Measurements from ENCODE around the gene CAMKV. TPM values are rescaled to one million over a fixed set of nuclear protein-coding genes. Genes with fewer than 3 reads are reported as not detected.
A peak's percentile ranks its signal among the peaks of the same experiment; 100 is the strongest.

The CAMKV gene
- total and polyA plus RNA-seq, 12 donors = 0.27 to 1.5 (median 0.65) TPM; not detected in 4

GRCh38 chr3:49841806-49842205 lies 27.9 kb downstream of the CAMKV start:
- Histone ChIP-seq H3K4me3 (no peak overlapping the region), H3K27ac (no peak overlapping the region), H3K4me1 (replicated peaks in 1 of 2) (peaks cover 0 to 5% of the 10 kb centered on the region in 2 donors), H3K27me3 (no peaks in the 10 kb centered on the region), H3K36me3 (replicated peaks in 1 of 2) (no peaks in the 10 kb centered on the region), H3K9me3 (replicated peaks in 1 of 3) (no peaks in the 10 kb centered on the region)
- intact Hi-C loops (cut with DNase I) = no loop called here
- WGBS, 4 donors = 89 to 93% (median 92%) methylated on average over 3 to 7 of the region's 7 CpGs
- TF ChIP-seq POLR2A (IDR thresholded peaks at IDR 0.05) = no peak
- TF ChIP-seq, protein P1, sequence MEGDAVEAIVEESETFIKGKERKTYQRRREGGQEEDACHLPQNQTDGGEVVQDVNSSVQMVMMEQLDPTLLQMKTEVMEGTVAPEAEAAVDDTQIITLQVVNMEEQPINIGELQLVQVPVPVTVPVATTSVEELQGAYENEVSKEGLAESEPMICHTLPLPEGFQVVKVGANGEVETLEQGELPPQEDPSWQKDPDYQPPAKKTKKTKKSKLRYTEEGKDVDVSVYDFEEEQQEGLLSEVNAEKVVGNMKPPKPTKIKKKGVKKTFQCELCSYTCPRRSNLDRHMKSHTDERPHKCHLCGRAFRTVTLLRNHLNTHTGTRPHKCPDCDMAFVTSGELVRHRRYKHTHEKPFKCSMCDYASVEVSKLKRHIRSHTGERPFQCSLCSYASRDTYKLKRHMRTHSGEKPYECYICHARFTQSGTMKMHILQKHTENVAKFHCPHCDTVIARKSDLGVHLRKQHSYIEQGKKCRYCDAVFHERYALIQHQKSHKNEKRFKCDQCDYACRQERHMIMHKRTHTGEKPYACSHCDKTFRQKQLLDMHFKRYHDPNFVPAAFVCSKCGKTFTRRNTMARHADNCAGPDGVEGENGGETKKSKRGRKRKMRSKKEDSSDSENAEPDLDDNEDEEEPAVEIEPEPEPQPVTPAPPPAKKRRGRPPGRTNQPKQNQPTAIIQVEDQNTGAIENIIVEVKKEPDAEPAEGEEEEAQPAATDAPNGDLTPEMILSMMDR (IDR thresholded peaks at IDR 0.05) = no peak
- no peak for DNase-seq

GRCh38 chr3:49841126-49841696 lies 28.5 kb downstream of the CAMKV start:
- H3K4me3 ChIP-seq = no peak overlapping the region

DNA sequence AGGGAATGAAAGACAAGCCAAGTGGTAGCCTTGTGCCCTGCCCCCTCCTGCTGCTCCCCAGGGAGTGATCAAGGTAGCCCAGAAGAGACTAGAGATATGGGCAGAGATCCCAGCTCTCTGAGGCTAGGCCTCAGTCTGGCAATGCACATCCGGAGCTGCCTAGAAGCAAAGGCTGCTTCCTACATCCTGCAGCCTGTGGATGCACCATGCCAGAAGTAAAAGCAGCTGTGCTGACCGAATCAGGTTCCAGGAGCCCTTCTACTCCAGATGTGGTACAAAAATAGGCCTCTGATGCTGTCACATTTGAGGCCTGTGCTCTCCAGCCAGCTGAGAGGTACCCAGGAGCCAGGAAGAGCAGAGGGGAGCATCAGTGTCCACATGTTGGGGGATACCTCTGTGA lies 29.3 kb downstream of the CAMKV start:
- no peak for DNase-seq
- H3K36me3 ChIP-seq (replicated peaks in 1 of 2) = no peaks in the 10 kb centered on the region
- no peaks in the 10 kb centered on the region for H3K9me3 ChIP-seq (replicated peaks in 1 of 3)
- WGBS, 4 donors = 72 to 86% (median 79%) methylated on average over 2 of the region's 2 CpGs
- TF ChIP-seq, protein P1 (IDR thresholded peaks at IDR 0.05) = no peak
- TF ChIP-seq POLR2A (IDR thresholded peaks at IDR 0.05) = no peak
- no peaks in the 10 kb centered on the region for H3K27me3 ChIP-seq
- H3K4me3 ChIP-seq = no peak overlapping the region
- H3K27ac ChIP-seq = peak overlapping the region in 1 of 5 donors; percentile 0
- intact Hi-C loops (cut with DNase I) = no loop called here
- H3K4me1 ChIP-seq (replicated peaks in 1 of 2) = peaks cover 0 to 5% of the 10 kb centered on the region in 2 donors

More at GRCh38 chr3:49841126-49841696, 28.5 kb downstream of the CAMKV start:
- TF ChIP-seq POLR2A (IDR thresholded peaks at IDR 0.05) = no peak
- TF ChIP-seq, protein P1 (IDR thresholded peaks at IDR 0.05) = no peak
- H3K36me3 ChIP-seq (replicated peaks in 1 of 2) = no peaks in the 10 kb centered on the region
- DNase-seq = no peak
- intact Hi-C loops (cut with DNase I) = no loop called here
- no peaks in the 10 kb centered on the region for H3K27me3 ChIP-seq
- H3K27ac ChIP-seq = no peak overlapping the region
- no peaks in the 10 kb centered on the region for H3K9me3 ChIP-seq (replicated peaks in 1 of 3)
- peaks cover 0 to 5% of the 10 kb centered on the region in 2 donors for H3K4me1 ChIP-seq (replicated peaks in 1 of 2)

GRCh38 chr3:49839193-49839809 lies 30.4 kb downstream of the CAMKV start:
- intact Hi-C loops (cut with DNase I) = loop anchor here (2.0 to 10.0 kb wide), 2 partner anchors 36 to 134 kb away; partner anchors contain the start of gene INKA1 (in 1 of the 2)
- Histone ChIP-seq H3K4me1 (replicated peaks in 1 of 2) (peaks cover 0 to 5% of the 10 kb centered on the region in 2 donors), H3K4me3 (no peak overlapping the region), H3K9me3 (replicated peaks in 1 of 3) (no peaks in the 10 kb centered on the region), H3K27me3 (no peaks in the 10 kb centered on the region), H3K36me3 (replicated peaks in 1 of 2) (no peaks in the 10 kb centered on the region), H3K27ac (peak overlapping the region in 1 of 5 donors; percentile 19)
- 18 to 32% (median 24%) methylated on average over 4 to 6 of the region's 6 CpGs for WGBS, 4 donors
- TF ChIP-seq POLR2A (IDR thresholded peaks at IDR 0.05) = no peak
- TF ChIP-seq, protein P1 (IDR thresholded peaks at IDR 0.05) = peak; percentile 86 to 95 (median 91)
- peak; percentile 80 to 94 (median 84) for DNase-seq
